ENCODE measurements around the gene PTH2.
A peak's percentile ranks its signal among the peaks of the same experiment; 100 is the strongest.
"Not testable (repeated sequence)": the region's sequence is repeated elsewhere in the genome, so short reads cannot be mapped to it uniquely, and the experiment has no call there.

Gene PTH2

DNA sequence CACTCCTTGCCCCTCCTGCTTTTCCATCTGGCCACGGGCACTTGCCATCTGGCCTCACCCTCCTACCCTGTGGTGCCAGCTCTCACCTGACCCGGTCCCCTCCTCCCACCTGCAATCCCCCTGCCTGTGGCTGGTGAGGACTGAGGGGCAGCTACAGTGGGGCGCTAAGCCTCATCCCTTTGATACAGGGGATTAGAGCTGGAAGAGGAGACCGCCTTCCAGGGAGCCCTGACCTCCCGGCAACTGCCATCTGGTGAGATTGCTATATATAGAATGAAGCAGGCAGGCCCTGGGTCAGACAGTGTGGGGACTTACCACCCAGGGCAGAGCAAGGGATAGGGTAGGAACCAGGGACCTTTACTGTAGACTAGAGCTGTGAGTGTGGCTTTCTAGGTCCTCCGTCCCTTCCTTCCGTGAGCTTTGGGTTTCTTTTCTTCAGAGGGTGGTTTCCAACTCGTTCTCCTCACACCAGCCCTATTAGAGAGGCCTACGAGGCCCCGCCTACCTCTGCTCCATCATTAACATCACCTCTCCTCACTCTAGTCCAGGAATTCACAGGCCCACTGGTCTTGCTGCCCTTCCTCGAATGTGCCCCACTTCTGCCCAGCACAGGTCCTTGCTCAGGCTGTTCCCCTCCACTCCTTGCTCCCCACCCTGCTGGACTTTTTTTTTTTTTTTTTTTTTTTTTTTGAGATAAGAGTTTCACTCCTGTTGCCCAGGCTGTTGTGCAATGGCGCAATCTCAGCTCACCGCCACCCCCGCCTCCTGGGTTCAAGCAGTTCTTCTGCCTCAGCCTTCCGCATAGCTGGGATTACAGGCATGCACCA is 27.4 kb downstream of the PTH2 start:
- Histone ChIP-seq H3K4me3 (no peak overlapping the region), H3K27ac (no peak overlapping the region)

DNA sequence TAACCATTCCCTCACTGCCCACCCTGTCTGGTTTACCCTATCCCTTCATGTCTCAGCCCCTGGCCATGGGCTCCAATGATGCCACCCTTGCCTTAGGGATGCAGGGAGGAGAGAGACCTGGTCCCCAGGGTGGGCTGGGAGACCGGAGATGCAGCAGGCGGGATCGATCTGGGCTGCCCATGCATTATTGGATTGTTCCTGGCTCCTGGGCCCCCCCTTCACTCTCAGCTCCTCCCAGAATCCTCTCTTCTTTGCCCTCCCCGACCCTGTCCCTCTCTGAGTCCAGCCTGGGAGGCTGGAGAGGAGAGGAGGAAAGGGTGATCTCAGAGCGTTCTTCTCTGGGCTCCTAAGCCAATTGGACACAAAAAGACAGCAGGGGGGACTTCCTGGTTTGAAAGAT is 29.4 kb downstream of the PTH2 start:
- no peak overlapping the region for H3K27ac ChIP-seq

DNA sequence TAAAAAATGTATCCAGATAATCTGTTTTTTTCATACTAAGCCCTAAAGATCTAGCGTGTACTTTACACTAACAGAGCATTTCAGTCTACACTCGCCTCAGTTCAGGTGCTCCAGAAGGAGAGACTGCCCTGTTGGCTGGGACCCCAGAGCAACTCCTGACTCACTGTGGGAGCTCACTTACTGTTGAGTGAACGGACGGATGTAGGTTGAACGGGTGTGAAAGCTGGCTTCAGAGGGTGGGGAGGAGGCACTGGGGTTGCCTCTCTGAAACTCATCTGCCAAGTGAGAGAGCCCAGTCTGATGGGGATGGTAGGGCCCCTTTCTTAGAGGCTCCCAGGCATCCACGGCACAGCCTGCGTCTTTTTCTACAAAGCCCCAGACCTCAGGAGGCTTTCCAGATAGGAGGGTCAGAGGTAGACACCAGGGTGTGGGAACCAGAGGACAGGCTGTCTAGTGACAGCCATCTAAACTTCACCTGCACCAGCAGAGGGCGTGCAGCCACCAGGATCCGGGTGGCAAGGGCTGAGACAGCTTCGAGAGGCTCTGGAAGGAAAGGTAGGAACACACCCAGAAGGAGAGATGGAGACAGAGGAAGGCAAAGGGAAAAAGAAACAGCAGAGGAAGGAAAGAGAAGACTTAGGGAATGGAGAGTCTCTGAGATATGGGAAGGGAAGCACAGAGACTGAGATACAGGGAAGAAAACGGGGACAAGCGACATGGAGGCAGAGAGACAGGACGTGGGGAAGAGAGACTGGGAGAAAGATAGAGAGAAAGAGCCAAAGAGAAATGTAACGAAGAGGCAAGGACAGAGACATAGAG is 31.5 kb downstream of the PTH2 start:
- Histone ChIP-seq H3K4me3 (no peak overlapping the region), H3K27ac (no peak overlapping the region)

More for the DNA sequence above, 29.4 kb downstream of the PTH2 start:
- H3K4me3 ChIP-seq, result no peak overlapping the region

DNA sequence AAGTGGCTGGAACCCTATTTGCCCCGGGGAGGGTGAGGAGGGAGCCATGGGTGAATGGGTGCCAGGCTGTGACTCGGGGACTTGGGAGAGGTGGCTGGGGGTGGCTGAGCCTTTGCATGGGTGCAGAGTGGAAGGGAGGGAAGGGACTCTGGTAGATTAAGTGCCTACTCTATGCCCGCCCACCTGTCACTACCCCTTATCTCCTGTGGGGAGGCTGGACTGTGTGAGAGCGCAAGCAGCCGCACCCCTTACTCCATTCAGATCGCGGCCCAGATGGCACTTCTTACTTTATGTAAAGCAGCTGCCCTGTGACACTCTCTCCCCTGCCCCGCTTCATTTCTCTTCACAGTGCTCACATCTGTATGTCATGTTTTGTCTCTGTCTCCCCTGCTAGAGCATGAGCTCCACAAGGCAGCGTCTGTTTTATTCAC is 32.3 kb downstream of the PTH2 start:
- peak overlapping the region in 1 of 21 experiments; percentile 19 for H3K27ac ChIP-seq

DNA sequence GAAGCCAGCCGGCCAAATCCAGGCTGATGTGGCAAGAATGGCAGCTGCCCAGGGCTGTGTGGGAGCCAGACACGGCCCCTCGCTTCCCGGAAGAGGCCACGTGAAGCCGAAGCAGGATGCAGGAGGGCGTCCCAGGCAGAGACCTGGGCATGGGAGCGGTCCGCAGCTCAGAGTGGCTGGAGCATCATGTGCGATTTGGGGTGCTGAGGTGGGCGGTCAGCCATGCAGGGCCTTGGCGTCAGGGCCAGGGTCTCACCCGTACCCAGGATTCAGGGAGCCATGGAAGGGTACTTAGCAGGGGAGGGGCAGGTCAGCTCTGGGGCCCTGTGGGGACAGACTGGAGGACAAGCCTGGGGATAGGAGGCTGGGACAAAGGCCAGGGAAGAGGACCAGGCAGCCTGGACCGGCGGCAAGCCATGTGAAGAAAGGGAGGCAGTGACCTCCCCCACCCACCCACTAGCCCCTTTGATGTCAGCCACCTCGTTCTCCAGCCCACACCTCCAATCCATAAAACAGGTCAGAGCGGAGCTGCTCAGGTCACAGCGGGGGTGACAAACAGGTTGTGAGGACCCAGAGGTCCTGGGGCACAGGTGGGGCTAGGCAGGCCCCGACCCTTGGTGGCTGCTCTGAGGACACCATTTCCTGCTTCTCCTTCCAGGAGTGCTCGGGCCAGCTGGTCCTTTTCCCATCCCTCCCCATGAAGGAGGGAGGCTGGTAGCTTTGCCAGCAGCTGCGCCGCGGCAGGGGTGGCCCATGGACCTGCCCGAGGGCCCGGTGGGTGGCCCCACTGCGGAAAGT is 32.9 kb downstream of the PTH2 start:
- Histone ChIP-seq H3K4me3 (no peak overlapping the region), H3K27ac (peak overlapping the region in 1 of 21 experiments; percentile 19)

More for the DNA sequence above, 32.3 kb downstream of the PTH2 start:
- no peak overlapping the region for H3K4me3 ChIP-seq

DNA sequence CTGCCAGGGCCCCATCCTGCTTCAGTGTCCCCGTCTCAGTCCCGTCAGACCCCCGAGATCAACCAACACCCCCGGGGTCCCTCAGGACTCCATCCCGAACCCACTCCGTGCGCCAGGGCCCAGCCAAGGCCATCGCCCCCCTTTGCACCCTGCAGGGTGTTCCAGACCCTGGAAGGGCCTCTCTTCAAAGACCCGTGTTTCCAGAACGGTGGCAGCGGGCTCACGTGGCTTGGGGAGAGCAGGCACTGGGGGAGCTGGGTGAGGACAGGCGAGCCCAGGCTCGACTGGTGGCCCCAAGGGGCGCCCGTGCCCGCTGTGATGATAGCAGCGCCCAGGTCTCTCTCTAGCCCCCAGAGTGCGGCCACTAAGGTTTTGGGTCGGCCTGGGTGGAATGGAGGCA is 33.8 kb downstream of the PTH2 start:
- no peak overlapping the region for H3K4me3 ChIP-seq
- no peak overlapping the region for H3K27ac ChIP-seq

DNA sequence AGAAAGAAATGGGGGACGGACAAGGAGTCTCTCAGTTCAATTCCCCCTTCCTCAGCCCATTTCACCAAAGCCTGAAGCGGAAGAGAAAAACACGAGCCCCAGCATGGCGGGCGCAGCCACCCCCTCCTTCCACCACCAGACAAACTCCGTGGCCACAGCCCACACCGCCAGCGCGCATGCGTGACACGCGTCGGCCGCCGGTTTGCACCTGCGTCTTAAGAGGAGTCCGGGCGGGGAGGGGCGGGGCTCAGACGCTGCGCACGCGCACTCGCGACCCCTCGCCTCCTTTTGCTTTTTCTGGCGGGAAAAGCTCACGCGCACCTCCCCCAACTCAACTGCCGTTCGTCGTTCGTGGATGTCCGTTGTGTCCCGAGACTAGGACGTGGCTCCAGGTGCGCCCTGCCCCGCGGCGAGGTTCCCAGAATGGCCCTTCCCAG is 35.3 kb downstream of the PTH2 start, which contains the start of gene KASH5:
KASH5 (plus strand) TSS at position 314 of the 437 bp plus-strand sequence. CDS start 2,635 bp downstream, outside the sequence.
- no peak within 1 kb of the TSS for H3K27ac ChIP-seq
- peak within 1 kb of the TSS in 5 of 7 experiments; percentile 0 to 30 (median 13) for H3K4me3 ChIP-seq

DNA sequence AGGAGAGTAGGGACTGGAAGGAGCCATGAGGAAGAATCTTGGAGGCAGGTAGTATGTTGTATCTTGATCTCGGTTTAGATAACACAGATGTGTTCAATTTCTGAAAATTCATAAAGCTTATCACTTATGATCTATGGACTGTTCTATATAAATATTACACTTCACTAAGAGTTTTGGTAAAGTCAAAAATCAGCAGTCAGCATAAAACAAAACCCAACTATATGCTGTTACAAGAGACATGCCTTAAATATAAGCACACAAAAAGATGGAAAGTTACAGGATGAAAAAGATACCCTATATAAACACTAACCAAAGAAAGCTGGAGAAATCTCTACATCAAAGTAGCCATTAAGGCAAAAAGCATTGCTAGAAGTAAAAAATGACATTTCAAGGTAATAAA is 39.6 kb downstream of the PTH2 start:
- Histone ChIP-seq H3K4me3 (no peak overlapping the region), H3K27ac (no peak overlapping the region)

DNA sequence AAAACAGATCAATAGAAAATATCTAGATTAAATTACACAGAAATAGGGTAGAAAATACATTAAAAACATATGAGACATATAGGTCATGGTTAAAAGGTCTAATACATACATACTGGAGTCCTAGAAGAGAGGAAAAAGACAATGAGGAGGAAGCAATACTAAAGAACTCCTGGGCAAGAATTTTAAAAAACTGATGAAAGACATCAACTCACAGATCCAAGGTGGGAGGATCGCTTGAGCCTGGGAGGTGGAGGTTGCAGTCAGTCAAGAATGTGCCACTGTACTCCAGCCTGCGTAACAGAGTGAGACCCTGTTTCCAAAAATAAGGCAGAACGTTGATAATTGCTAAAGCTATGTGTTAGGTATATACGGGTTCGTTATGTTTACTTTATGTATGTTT is 40.6 kb downstream of the PTH2 start:
- Histone ChIP-seq H3K4me3 (no peak overlapping the region), H3K27ac (no peak overlapping the region)

DNA sequence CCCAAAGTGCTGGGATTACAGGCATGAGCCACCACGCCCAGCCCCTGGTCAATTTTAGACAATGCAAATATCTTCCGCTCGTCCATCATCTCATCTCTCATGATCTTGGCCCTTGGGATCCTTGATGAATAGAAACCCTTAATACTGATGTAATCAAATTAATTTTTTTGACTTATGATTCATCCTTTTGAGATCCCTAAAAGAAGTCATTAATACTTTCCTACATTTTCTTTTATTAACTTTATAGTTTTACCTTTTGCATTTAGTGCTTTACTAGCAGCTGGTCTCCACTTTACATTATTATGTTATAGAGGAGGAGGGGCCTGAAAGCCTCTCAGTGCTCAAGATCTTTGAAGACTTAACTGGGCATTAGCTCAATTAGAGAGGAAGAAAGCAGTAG is 42.9 kb downstream of the PTH2 start:
- no peak overlapping the region for H3K4me3 ChIP-seq
- H3K27ac ChIP-seq, result no peak overlapping the region

DNA sequence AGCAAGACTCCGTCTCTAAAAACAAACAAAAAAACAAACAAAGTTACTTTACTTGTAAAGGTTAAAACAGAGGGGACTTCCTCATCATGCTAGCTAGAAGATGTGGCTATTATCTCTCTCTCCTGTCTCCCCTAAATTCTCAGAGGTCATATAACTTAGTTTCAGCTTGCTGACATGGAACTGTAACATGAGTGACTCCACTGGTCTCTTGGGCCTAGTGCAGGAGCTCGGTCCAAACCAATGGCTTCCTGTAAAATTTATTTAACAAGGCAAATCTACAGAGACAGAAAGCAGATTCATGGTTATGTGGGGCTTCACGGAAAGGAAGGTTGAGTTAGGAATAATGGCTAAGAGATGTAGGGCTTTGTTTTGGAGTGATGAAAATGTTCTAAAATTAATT is 44.7 kb downstream of the PTH2 start:
- H3K27ac ChIP-seq, result no peak overlapping the region

DNA sequence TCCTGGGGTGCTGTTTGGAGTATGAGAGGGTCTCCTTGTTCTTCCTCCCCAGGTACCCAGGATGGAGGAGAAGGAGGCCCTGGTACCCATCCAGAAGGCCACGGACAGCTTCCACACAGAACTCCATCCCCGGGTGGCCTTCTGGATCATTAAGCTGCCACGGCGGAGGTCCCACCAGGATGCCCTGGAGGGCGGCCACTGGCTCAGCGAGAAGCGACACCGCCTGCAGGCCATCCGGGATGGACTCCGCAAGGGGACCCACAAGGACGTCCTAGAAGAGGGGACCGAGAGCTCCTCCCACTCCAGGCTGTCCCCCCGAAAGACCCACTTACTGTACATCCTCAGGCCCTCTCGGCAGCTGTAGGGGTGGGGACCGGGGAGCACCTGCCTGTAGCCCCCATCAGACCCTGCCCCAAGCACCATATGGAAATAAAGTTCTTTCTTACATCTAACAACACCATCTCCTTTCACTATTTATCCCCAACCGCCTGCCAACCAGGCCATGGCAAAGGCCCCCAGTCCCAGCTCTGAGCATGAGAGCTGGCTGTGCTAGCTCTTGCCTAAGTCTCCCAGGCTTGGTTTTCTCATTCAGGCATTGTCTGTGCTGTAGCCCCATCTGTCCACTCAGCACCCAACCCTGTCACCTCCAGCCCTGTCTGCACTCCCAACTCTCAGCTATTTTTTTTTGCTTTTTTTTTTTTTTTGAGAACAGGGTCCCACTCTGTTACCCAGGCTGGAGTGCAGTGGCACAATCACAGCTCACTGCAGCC is 48.4 kb downstream of the PTH2 start:
- Histone ChIP-seq H3K4me3 (no peak overlapping the region), H3K27ac (no peak overlapping the region)

More for the DNA sequence above, 44.7 kb downstream of the PTH2 start:
- H3K4me3 ChIP-seq, result no peak overlapping the region

DNA sequence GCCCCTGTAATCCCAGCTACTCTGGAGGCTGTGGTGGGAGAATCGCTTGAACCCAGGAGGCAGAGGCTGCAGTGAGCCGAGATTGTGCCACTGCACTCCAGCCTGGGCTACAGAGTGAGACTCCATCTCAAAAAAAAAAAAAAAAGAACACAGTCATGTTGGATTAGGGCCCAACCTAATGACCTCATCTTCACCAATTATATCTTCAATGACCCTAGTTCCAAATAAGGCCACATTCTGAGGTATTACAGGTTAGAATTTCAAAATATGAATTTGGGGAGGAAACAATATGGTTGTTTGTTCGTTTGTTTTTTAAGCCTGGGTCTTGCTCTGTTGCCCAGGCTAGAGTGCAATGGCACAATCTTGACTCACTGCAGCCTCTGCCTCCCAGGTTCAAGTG is 50.1 kb downstream of the PTH2 start:
- H3K4me3 ChIP-seq, H3K27ac ChIP-seq: not testable (repeated sequence)
